ENCODE results near the gene SSX2B.
"Not testable (repeated sequence)": the region's sequence is repeated elsewhere in the genome, so short reads cannot be mapped to it uniquely, and the experiment has no call there.

Gene SSX2B

GRCh38 chrX:52750952-52751351 is at the start of gene SSX2B:
Gene SSX2B (plus strand): TSS chrX:52751252. CDS start chrX:52752681, 1,429 bp downstream.
- FAIRE-seq, result not testable (repeated sequence)

- FAIRE-seq, result not testable (repeated sequence)
Measured at GRCh38 chrX:52707078-52707477, 44.0 kb upstream of the SSX2B start, which contains the start of gene SSX2. Gene SSX2 (minus strand): TSS chrX:52707178. CDS start chrX:52705749, 1,429 bp downstream.

- not testable (repeated sequence) for FAIRE-seq
Measured at GRCh38 chrX:52765983-52766382, 14.9 kb downstream of the SSX2B start.

- FAIRE-seq, result not testable (repeated sequence)
Measured at GRCh38 chrX:52773504-52773903, 22.5 kb downstream of the SSX2B start.

- not testable (repeated sequence) for FAIRE-seq
Measured at GRCh38 chrX:52797327-52797726, 46.3 kb downstream of the SSX2B start, which contains the start of gene SPANXN5. Gene SPANXN5 (minus strand): TSS chrX:52797427. CDS start chrX:52797348, 79 bp downstream.

GRCh38 chrX:52804876-52805275 is 53.8 kb downstream of the SSX2B start:
- FAIRE-seq, result not testable (repeated sequence)
